DMS153 treated with DMSO at 0.1 percent for 48 hours (cell line): ENCODE data around the gene CCDC70.
"Not testable (repeated sequence)": the region's sequence is repeated elsewhere in the genome, so short reads cannot be mapped to it uniquely, and the experiment has no call there.

Experiments used
- DNase-seq: peaks from one replicate; lab custom pipeline; 2025; ENCODE audit not compliant: unreplicated experiment; lab: John Stamatoyannopoulos, UW

The CCDC70 gene

GRCh38 chr13:51861723-51862300 is at the start of gene CCDC70:
Gene CCDC70, plus strand, starts transcription at chr13:51861969. Its CDS starts 3,443 bp downstream, at chr13:51865412.
- DNase-seq = no peak

- DNase-seq = no peak
These were observed 47.7 kb upstream of the CCDC70 start for GRCh38 chr13:51814071-51814470.

- DNase-seq = peak; percentile 72
These were observed 46.7 kb upstream of the CCDC70 start for GRCh38 chr13:51814825-51815650.

GRCh38 chr13:51815848-51816247 is 45.9 kb upstream of the CCDC70 start:
- DNase-seq = no peak

- DNase-seq = no peak
These were observed 45.0 kb upstream of the CCDC70 start for GRCh38 chr13:51816604-51817249.

- DNase-seq = no peak
These were observed 44.1 kb upstream of the CCDC70 start for GRCh38 chr13:51817717-51818116.

- DNase-seq = no peak
These were observed 43.5 kb upstream of the CCDC70 start for GRCh38 chr13:51818276-51818675.

GRCh38 chr13:51818781-51819511 is 42.8 kb upstream of the CCDC70 start:
- DNase-seq = no peak

GRCh38 chr13:51819544-51819943 is 42.2 kb upstream of the CCDC70 start:
- DNase-seq = no peak

- no peak for DNase-seq
These were observed 41.7 kb upstream of the CCDC70 start for GRCh38 chr13:51820016-51820597.

- DNase-seq = no peak
These were observed 40.2 kb upstream of the CCDC70 start for GRCh38 chr13:51821606-51822005.

- no peak for DNase-seq
These were observed 39.5 kb upstream of the CCDC70 start for GRCh38 chr13:51822106-51822815.

- DNase-seq = no peak
These were observed 38.4 kb upstream of the CCDC70 start for GRCh38 chr13:51823359-51823758.

GRCh38 chr13:51823863-51824262 is 37.9 kb upstream of the CCDC70 start:
- DNase-seq = no peak

- not testable (repeated sequence) for DNase-seq
These were observed 37.1 kb upstream of the CCDC70 start for GRCh38 chr13:51824712-51825111.

GRCh38 chr13:51825165-51825592 is 36.6 kb upstream of the CCDC70 start:
- DNase-seq = no peak

GRCh38 chr13:51825681-51826254 is 36.0 kb upstream of the CCDC70 start:
- no peak for DNase-seq

- no peak for DNase-seq
These were observed 35.2 kb upstream of the CCDC70 start for GRCh38 chr13:51826606-51827005.

GRCh38 chr13:51827254-51827653 is 34.5 kb upstream of the CCDC70 start:
- DNase-seq = no peak
